Testis (tissue), 2 donors: Measurements from ENCODE around the gene CPD.

Experiments
- CTCF ChIP-seq, 3 experiments: fragments of 450-650 bp in 2 of 3; fragments of 200-600 bp in 1 of 3; sonication (generic) in 1 of 3; IDR thresholded peaks; one replicate each; pipeline ENCODE4 v1.5.1; 2016 to 2019; ENCODE audit warnings: antibody characterized with exemption in 3 of 3, mild to moderate bottlenecking in 2 of 3, moderate library complexity in 1 of 3
- POLR2A ChIP-seq: fragments of 450-650 bp; IDR thresholded peaks from one replicate; pipeline ENCODE4 v1.6.1; 2017; ENCODE audit warnings: antibody characterized with exemption, mild to moderate bottlenecking, moderate library complexity

- TF ChIP-seq CTCF (IDR thresholded peaks at IDR 0.05) (no peak), POLR2A (no peak)
These were observed 19.8 kb downstream of the CPD start for GRCh38 chr17:30398328-30399041.
